Measurements from ENCODE around the gene B9D2. TPM values are rescaled to one million over a fixed set of nuclear protein-coding genes. Genes with fewer than 3 reads are reported as not detected.

Gene B9D2
- total and polyA plus RNA-seq, 3 donors from 2014 or later: 6.7 to 14.6 (median 13.5) TPM

- Histone ChIP-seq H3K4me3 (no peak overlapping the region), H3K27me3 (no peaks in the 10 kb centered on the region), H3K4me1 (peaks cover 4% of the 10 kb centered on the region), H3K9me3 (no peaks in the 10 kb centered on the region), H3K27ac (no peak overlapping the region), H3K36me3 (ENCODE audit: low read depth, missing control alignments) (no peaks in the 10 kb centered on the region)
- WGBS, 2 donors: 92 to 94% methylated on average over 1 of the region's 1 CpG
- DNase-seq: no peak
- no peak for TF ChIP-seq CTCF (IDR thresholded peaks at IDR 0.05)
- TF ChIP-seq POLR2A (IDR thresholded peaks at IDR 0.05): no peak
- intact Hi-C loops (cut with DNase I; ENCODE audit: low total_unique reads): no loop called here
These were observed 4.2 kb downstream of the B9D2 start for GRCh38 chr19:41359741-41360140.

GRCh38 chr19:41357746-41358145 is 6.2 kb downstream of the B9D2 start:
- Histone ChIP-seq H3K4me1 (no peaks in the 10 kb centered on the region), H3K9me3 (no peaks in the 10 kb centered on the region), H3K27me3 (no peaks in the 10 kb centered on the region), H3K36me3 (ENCODE audit: low read depth, missing control alignments) (no peaks in the 10 kb centered on the region), H3K27ac (no peak overlapping the region), H3K4me3 (no peak overlapping the region)
- DNase-seq: no peak
- TF ChIP-seq POLR2A (IDR thresholded peaks at IDR 0.05) (no peak), CTCF (IDR thresholded peaks at IDR 0.05) (no peak)
- WGBS, 2 donors: 92 to 93% methylated on average over 13 of the region's 13 CpGs
- intact Hi-C loops (cut with DNase I; ENCODE audit: low total_unique reads): no loop called here

- no peak overlapping the region for H3K27ac ChIP-seq
- DNase-seq: no peak
- no peaks in the 10 kb centered on the region for H3K9me3 ChIP-seq
- no peak overlapping the region for H3K4me3 ChIP-seq
- H3K36me3 ChIP-seq (ENCODE audit: low read depth, missing control alignments): no peaks in the 10 kb centered on the region
- TF ChIP-seq POLR2A (IDR thresholded peaks at IDR 0.05) (no peak), CTCF (IDR thresholded peaks at IDR 0.05) (no peak)
- H3K4me1 ChIP-seq: peaks cover 1% of the 10 kb centered on the region
- intact Hi-C loops (cut with DNase I; ENCODE audit: low total_unique reads): no loop called here
- H3K27me3 ChIP-seq: no peaks in the 10 kb centered on the region
- WGBS, 2 donors: 78 to 87% methylated on average over 10 to 11 of the region's 11 CpGs
These were observed 6.8 kb downstream of the B9D2 start for GRCh38 chr19:41356984-41357739.

- intact Hi-C loops (cut with DNase I; ENCODE audit: low total_unique reads): no loop called here
- Histone ChIP-seq H3K36me3 (ENCODE audit: low read depth, missing control alignments) (no peaks in the 10 kb centered on the region), H3K9me3 (no peaks in the 10 kb centered on the region), H3K27me3 (no peaks in the 10 kb centered on the region), H3K4me3 (no peak overlapping the region), H3K27ac (no peak overlapping the region), H3K4me1 (peaks cover 4% of the 10 kb centered on the region)
- WGBS, 2 donors: 82 to 86% methylated on average over 3 of the region's 3 CpGs
- TF ChIP-seq POLR2A (IDR thresholded peaks at IDR 0.05): no peak
- TF ChIP-seq CTCF (IDR thresholded peaks at IDR 0.05): no peak
- no peak for DNase-seq
These were observed 8.1 kb downstream of the B9D2 start for GRCh38 chr19:41355802-41356201.

GRCh38 chr19:41355035-41355434 is 8.9 kb downstream of the B9D2 start:
- peaks cover 8% of the 10 kb centered on the region for H3K4me1 ChIP-seq
- H3K36me3 ChIP-seq (ENCODE audit: low read depth, missing control alignments): no peaks in the 10 kb centered on the region
- no peaks in the 10 kb centered on the region for H3K9me3 ChIP-seq
- H3K27me3 ChIP-seq: no peaks in the 10 kb centered on the region
- no peak overlapping the region for H3K27ac ChIP-seq
- DNase-seq: no peak
- intact Hi-C loops (cut with DNase I; ENCODE audit: low total_unique reads): no loop called here
- no peak overlapping the region for H3K4me3 ChIP-seq
- no peak for TF ChIP-seq CTCF (IDR thresholded peaks at IDR 0.05)
- no peak for TF ChIP-seq POLR2A (IDR thresholded peaks at IDR 0.05)
- 79 to 96% methylated on average over 1 of the region's 1 CpG for WGBS, 2 donors

All from testis (tissue), 3 donors.